ENCODE measurements around the gene PRORP.
"Not testable (repeated sequence)": the region's sequence is repeated elsewhere in the genome, so short reads cannot be mapped to it uniquely, and the experiment has no call there.

The PRORP gene

DNA sequence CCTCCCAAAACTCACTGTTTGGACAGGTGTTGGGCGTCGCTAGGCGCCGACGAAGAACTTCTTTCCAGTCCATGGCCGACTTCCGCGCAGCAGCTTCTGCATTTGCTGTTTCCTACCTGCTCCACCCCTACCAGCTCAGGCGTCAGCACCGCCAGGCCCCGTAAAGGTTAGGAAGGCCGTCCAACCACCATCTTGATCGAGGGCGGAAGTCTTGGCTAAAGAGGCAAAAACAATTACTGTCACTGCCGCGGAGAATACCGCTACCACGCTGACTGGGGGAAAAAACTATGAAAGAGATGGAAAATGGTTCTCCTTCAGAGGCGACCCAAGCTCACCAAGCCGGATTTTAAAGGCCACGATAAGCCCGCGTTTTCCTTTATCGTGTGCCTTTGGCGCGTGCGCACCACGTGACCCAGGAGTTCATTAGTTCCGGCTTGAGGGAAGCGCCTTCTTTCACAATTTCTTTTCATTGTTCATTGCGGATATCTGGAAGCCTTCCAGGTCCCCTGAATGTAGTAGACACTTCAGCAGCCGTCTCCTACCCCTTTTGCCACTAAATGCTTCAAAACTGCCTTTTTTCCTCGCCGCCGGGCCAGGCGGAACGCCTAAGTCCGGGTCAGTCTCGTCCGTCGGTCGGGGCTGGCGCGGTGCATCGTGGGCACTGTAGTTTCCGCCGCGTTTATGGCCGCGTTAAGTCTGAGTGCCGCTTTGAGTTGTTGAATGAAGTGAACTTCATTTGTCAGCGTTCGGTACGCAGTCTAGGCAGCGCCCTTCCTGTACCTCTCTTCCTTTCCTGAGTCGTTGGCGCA is at the start of gene PRORP, which contains the start of gene PPP2R3C:
Gene PRORP, plus strand, starts transcription at position 666 of the 809 bp plus-strand sequence. CDS start 694 bp downstream, outside the sequence.
Gene PPP2R3C, minus strand, starts transcription at position 104 of the 809 bp plus-strand sequence. Its CDS starts 31 bp downstream, at position 73.
- peak; percentile 75 for DNase-seq (ENCODE audit: low read depth)

DNA sequence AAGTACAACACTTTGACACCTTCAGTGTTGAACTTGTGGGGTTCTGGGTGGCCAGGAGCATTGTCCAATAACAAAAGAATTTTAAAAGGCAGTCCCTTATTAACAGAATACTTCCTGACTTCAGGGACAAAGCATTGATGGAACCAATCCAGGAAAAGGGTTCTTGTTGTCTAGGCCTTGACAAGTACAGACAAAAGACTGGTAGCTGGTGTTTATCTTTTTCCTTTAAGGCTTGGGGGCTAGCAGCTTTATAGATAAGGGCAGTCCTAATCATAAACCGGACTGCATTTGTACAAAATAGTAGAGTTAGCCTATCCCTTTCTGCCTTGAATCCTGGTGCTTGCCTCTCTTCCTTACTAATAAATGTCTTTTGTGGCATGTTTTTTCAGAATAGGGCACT is 48.9 kb upstream of the PRORP start:
- no peak for DNase-seq (ENCODE audit: low read depth)

DNA sequence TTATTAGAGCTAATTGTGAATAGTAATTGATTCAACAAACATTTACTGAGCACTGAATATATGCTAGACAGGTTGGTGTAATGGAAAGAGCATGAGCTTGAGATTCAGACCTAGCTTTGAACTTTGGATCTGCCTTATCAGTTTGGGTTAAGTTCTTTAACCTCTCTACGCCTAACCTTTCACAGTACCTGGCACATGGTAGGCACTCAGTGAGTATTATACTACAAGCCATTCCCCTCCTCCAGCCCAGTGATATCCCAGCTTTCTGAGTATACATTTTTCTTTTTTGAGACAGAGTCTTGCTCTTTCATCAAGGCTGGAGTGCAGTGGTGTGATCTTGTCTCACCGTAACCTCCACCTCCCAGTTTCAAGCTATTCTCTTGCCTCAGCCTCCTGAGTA is 44.3 kb upstream of the PRORP start:
- DNase-seq (ENCODE audit: low read depth): no peak

DNA sequence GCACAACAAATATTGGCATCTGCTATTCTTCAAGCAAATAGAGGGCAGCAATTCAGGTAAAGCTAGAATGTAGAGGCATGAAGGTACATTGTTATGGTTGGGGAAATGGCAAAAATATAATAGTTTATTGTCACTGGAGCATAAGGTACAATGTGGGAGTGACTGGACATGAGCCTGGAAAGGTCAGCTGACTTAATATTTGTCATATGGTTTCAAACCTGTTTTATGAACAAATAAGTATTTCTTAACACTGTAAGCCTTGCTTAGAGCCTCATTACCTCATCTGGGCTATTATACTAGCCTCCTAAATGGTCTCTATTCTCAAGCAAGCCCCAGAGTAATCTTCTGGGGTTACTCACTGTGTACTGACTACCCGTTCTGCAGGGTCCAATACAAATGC is 42.6 kb upstream of the PRORP start:
- no peak for DNase-seq (ENCODE audit: low read depth)

DNA sequence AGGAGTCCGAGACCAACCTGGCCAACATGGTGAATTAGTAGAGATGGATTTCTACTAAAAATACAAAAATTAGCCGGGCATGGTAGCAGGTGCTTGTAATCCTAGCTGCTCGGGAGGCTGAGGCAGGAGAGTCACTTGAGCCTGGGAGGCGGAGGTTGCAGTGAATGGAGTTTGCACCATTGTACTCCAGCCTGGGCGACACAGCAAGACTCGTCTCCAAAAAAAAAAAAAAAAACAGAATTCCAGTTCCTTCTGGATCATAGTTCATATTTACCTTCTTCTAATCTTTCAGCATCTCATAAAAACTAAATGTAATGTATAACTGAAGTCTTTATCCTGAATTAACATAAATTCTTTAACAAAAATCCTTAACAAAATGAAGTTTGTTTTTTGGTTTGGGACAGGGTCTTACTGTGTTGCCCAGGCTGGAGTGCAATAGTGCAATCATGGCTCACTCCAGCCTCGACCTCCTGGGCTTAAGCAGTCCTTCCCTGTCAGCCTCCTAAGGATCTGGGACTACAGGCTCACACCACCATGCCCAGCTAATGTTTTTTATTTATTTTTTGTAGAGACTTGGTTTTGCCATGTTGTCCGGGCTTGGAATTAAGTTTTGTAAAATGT is 38.7 kb upstream of the PRORP start:
- DNase-seq (ENCODE audit: low read depth): no peak

DNA sequence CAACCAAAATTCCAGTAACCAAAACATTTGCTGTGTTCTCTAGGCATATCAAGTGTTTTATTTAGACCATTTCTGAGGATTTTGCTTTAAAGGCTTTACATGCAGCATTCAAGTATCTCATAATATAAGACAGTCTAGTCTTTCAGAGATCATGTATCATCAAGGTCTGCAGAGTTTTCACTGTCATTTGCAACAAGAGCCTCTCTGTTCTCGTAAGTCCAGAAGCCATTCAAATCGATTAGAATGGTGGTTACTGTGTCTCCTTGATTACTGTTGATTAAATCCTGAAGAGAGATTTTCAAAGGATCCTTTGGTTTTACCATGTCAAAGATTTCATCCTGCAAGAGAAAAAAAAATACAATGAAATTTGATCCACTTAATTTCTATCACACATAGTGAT is 36.9 kb upstream of the PRORP start:
- DNase-seq (ENCODE audit: low read depth): no peak

DNA sequence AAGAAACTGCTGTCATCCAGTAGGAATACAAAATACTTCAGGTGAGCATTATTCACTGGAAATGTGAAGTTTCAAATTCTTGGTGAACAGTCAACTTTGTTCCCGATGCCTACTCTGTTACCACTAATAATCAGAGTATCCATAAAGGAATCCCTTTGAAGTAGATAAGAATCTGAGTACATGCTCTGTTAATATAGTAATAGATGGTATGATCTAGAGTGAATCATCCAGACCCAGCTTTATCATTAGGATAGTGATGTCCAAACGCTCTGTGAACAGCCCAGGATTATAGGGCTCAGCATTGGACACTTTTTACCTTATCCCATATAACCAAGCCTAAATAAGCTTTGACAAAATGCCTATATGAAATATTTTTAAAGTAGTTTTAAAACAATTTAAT is 33.8 kb upstream of the PRORP start:
- DNase-seq (ENCODE audit: low read depth): no peak

DNA sequence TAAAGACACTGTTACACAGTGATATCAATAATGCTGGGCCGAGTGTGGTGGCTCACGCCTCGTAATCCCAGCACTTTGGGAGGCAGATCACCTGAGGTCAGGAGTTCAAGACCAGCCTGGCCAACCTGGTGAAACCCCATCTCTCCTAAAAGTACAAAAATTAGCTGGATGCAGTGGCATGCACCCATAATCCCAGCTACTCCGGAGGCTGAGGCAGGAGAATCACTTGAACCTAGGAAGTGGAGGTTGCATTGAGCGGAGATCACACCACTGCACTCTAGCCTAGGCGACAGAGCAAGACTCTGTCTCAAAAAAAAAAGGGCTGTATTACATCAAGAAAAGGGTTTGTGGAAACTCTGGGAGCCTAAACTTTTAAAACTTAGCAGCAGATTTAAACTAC is 27.7 kb upstream of the PRORP start:
- not testable (repeated sequence) for DNase-seq (ENCODE audit: low read depth)

DNA sequence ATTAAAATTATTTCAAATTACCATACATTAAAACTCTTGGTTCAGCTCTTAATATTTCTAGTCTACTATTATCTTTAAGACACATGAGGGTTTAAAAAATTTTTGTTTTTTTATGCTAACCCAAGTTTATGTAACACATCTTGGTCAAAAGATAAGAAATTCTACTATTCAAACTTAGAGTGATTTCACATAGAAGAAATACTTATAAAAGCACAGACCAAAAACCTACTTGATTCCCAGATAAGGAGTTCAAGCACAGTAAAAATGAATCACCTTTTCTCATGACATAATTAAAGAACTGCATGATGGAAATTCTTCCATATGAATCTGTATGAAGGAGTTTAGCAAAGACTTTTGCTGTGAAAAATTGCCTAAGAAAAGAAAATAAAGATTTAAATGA is 14.5 kb upstream of the PRORP start:
- DNase-seq (ENCODE audit: low read depth): no peak

DNA sequence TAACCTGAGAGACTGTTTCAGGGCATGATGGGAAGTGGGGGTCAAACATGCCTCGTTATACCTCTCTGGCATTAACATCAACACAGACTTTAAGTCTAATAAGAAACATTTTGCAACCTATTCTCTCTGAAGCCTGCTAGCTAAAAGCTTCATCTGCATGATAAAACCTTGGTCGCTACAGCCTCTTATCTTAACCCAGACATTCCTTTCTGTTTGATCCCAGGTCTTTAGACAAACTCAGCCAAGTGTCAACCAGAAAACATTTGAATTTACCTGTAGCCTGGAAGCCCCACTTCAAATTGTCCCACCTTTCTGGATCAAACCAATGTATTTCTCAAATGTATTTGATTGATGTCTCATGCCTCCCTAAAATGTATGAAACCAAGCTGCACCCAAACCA is 9.7 kb upstream of the PRORP start:
- no peak for DNase-seq (ENCODE audit: low read depth)

DNA sequence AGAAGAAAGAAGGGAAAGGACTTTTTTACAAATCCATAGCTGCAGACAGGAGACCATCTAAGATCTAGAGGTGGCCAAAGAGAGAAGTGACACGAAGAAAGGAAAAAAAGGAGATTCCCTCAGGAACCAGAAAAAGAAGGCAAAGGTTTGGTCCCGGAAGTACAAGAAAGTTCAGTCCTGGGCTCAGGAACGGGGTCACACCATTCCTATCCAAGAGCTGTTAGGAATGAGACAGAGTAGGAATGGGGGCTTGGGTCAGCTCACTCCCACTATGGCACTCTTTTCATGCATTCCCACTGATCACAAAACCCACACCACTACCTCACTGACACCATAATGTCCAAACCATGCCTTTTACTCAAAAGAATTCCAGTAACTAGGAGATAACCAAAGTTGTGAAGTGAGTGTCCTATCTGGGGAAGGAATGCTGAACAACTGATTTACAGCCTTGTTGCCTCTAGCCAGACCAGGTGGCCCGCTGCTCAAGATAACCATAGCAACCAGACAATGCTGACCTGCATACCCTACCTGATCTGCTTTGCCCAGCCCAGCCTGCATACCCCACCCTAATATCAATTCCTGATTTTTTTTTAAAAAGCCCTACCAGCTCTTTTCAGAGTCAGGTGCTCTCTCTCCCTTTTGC is 8.9 kb upstream of the PRORP start:
- no peak for DNase-seq (ENCODE audit: low read depth)

DNA sequence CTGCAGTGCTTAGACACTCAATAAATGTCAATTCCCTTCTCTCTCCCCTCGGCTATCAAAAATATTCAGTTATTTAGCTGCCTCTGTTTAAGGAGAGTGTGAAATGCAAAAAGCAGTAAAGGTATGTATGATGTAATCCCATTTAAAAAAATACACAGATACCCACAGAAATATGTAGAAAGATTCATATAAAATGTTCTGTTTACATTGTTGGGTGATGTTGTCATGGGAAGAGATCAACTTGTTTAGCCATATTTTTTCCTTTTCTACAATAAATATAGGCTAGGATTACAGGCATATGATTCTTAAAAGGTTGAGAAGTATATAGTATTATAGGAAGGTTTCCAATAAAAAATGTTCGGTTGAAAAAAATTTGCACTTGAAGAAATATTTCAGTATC is 8.3 kb upstream of the PRORP start:
- DNase-seq (ENCODE audit: low read depth): no peak

DNA sequence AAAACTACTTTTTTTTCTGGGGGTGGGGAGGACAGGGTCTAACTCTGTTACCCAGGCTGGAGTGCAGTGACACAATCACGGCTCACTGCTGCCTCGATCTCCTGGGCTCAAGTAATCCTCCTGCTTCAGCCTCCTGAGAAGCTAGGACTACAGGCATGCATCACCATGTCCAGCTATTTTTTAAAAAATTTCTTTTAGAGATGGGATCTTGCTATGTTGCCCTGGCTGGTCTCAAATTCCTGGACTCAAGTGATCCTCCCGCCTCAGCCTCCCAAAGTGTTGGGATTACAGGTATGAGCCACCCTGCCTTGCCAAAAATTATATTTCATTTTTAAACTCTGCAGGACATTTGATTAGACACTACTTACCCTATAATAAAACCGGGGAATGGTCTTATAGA is 6.1 kb upstream of the PRORP start:
- no peak for DNase-seq (ENCODE audit: low read depth)

DNA sequence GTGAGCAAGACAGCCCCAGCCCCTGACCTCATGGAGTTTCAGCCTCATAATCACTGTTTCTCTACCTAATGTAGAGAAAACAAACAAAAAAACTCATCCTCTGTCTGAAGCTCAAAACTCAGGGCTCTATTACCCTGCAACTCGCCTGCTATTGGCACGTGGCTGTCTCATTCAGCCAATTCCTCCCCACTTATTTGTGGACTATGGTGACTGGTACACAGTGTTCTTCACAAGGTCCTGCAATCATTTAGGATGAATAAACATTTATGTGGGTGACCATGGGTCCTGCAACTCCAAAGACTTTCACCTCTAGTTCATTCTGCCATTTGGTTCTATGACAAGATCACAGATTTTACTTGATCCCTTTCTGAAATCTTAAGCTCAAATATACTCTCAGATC is 5.2 kb upstream of the PRORP start:
- DNase-seq (ENCODE audit: low read depth): no peak

DNA sequence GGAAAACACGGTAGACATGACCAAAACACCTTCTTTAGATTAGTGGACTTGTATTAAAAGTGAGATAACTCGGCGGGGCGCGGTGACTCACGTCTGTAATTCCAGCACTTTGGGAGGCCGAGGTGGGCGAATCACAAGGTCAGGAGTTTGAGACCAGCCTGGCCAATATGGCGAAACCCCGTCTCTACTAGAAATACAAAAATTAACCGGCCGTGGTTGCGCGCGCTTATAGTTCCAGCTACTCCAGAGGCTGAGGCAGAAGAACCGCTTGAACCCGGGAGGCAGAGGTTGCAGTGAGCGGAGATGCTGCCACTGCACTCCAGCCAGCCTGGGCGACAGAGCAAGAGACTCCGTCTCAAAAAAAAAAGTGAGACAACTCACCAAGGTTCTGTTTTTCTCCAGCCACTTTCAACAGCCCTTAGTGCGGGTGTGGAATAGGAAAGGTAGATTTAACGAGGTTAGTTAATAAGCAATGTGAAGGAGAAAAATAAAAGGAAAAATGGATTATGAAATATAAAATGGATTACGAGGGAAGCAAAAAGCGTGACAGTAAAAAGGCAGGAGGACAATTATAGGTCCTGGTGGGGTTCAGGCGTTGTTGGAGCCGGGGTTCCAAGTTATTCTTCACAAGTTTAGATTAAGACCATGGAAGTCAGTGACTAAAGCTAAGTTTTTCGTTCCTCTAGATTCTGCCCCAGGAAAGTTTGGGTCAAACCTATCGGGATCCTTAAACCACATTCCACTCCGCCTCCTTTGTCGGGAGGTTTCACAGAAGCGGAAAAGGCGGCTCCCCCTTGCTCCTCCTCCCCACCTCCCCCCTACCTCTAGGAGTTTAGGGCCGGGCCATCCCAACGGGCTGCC is 1.1 kb upstream of the PRORP start:
- no peak for DNase-seq (ENCODE audit: low read depth)

DNA sequence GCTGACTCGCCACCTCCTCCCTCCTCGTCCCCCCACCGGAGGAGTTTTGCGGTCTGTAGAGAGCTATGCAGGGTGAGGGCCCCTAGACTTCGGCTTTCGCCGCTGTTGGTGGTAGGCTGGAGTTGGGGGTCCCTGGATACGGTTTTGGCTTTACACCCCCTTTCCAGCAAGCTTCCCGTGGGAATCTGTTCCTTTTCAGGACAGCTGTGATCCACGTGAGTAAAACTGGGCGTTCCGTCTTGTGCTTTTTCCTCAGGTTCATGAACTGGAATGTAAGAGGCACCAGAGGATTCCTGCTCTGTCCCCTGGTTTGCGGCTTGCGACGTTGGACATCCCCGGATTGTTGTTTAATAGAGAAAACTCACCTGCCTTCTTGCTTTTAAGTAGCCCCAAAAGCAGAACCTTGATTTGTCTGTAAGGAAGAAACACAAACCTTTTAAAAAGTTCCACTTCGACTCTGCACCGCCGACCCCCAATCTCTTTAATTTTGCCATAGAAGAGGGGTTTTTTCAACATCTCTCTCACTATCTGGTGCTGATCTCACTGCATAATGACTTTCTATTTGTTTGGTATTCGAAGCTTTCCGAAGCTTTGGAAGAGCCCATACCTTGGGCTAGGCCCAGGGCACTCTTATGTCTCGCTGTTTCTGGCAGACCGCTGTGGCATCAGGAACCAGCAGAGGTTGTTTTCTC is 490 bp downstream of the PRORP start:
- DNase-seq (ENCODE audit: low read depth): no peak

DNA sequence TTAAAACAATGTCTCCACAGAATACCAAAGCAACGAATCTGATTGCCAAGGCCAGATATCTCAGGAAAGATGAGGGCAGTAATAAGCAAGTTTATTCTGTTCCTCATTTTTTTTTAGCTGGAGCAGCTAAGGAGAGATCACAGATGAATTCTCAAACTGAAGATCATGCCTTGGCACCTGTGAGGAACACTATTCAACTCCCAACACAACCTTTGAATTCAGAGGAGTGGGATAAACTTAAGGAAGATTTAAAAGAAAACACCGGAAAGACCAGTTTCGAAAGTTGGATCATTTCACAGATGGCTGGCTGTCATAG is 994 bp downstream of the PRORP start:
- no peak for DNase-seq (ENCODE audit: low read depth)

DNA sequence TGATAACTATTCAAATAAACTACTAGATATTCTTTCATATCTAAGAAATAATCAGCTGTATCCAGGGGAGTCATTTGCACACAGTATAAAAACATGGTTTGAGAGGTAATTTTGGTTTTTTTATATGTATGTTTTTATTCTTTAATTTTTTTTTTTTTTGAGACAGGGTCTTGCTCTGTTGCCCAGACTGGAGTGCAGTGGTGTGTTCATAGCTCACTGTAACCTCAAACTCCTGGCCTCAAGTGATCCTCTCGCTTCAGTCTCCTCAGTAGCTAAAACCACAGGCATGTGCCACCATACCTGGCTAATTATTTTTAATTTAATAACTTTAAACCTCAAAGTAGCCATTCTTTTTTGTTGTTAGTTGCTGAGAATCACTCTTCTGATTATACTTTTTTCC is 1.8 kb downstream of the PRORP start:
- no peak for DNase-seq (ENCODE audit: low read depth)

DNA sequence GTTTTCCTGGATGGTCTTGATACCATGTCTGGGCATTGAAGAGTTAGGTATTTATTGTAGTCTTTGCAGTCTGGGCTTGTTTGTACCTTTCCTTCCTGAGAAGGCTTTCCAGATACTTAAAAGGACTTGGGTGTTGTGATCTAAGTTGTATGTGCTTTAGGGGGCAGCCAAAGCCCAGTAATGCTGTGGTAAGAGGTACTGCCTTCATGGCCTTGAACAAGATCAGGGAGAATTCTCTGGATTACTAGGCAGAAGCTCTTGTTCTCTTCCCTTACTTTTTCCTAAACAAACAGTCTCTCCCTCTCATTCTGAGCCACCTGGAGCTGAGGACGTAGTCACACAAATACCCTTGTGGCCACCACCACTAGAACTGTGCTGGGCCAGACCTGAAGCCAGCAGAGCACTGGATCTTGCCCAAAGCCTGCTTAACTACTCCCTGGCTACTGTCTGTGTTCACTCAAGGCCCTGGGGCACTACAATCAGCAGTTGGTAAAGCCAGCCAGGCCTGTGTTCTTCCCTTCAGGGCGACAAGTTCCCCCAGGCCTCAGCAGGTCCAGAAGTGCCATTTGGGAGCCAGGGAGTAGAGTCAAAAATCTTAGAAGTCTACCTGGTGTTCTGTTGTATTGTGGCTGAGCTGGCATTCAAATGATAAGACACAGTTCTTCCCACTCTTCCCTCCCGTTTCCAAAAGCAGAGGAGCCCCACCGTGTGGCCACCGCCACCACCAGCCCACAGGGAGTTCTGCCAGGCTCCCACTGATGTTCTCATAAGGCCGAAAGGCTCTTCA is 11.4 kb downstream of the PRORP start:
- DNase-seq (ENCODE audit: low read depth): no peak

DNA sequence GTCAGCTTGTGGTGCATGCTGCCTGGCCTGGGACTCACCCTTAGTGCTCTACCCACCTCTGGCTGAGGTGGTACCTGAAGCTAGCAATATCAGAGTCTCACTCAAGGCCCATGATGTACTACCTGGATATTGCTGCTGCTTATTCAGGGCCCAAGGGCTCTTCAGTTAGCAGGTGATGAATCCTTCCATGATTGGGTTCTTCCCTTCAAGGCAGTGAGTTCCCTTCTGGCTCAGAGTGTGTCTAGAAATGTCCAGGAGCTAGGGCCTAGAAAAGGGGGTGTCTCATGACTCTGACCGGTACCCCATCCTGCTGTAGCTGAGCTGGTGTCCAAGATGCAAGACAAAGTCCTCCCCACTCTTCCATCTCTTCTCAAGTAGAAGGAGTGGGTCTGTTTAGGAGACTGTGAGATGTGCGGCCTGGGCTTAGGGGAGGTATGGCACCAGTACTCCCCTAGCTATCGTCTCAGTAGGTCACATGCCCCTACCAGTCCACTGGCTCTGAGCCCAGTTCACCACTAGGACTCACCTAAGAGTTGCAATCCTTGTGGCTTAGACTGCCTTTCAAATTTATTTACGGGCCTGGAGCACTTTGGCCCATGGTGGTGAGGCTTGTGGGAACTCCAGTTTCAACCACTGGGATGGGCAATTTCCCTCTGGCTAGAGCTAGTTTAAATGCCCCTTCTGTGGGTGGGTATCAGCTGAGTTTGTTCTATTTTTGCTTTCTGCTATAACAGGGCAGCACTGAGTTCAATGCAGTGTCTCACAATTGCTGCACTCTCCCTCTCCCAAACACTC is 12.2 kb downstream of the PRORP start:
- DNase-seq (ENCODE audit: low read depth): no peak
